Measurements from ENCODE around the gene TRAF3IP1.

The TRAF3IP1 gene

GRCh38 chr2:238382381-238382781, 62.1 kb downstream of the TRAF3IP1 start:
- TF ChIP-seq, protein P1, sequence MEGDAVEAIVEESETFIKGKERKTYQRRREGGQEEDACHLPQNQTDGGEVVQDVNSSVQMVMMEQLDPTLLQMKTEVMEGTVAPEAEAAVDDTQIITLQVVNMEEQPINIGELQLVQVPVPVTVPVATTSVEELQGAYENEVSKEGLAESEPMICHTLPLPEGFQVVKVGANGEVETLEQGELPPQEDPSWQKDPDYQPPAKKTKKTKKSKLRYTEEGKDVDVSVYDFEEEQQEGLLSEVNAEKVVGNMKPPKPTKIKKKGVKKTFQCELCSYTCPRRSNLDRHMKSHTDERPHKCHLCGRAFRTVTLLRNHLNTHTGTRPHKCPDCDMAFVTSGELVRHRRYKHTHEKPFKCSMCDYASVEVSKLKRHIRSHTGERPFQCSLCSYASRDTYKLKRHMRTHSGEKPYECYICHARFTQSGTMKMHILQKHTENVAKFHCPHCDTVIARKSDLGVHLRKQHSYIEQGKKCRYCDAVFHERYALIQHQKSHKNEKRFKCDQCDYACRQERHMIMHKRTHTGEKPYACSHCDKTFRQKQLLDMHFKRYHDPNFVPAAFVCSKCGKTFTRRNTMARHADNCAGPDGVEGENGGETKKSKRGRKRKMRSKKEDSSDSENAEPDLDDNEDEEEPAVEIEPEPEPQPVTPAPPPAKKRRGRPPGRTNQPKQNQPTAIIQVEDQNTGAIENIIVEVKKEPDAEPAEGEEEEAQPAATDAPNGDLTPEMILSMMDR (IDR thresholded peaks at IDR 0.05; ENCODE audit: borderline replicate concordance, insufficient read depth, low read depth, low read length) = no peak
- H3K4me3 ChIP-seq (ENCODE audit: low read depth, low read length) = no peak overlapping the region

DNA sequence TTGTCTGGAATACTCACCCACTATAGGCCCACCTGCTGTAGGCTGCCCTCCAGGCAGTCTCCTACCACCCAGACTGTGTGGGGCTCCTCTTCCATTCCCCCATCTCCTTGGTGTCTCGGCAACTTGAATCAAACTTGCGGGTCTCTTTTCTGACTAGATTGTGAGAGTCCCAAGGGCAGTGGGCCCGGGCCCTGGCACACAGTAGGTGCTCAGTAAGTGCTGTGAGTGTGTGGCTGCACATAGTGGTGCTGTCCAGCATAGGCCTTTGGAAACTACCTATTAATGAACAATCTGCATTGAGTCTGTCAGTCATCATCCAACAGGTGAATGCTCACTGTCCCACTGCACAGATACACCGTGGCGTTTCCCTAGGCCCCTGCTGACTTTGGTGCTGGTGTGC, 62.8 kb downstream of the TRAF3IP1 start:
- TF ChIP-seq, protein P1 (IDR thresholded peaks at IDR 0.05; ENCODE audit: borderline replicate concordance, insufficient read depth, low read depth, low read length) = no peak

DNA sequence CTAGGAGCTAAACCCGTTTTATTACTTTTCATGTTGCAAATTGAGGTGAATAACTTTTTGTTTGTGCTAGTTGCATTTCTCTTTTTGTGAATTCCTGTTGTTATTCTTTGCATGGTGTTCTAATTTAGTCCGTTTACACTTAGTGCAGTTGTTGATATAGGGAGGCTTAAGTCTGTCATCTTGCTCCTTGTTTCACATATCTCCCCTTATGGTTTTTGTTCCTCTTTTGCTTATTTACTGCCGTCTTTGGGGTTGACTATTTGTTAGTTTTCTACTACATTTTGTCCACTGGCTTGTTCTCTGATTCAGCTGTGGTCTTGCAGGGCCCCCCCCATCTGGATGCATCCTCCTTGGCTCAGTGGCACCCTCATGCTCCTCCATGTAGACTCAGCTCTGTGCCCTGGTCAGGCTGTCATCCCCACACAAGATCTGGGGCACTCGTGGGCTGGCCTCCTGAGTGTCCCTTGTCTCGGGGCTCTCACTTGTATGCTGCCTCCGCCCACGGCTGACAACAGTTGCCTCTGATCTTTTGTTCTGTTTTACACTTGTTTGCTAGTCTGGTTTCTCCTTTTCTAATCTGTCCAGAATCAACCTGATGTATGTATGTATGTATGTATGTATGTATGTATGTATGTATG, 63.5 kb downstream of the TRAF3IP1 start:
- TF ChIP-seq, protein P1 (IDR thresholded peaks at IDR 0.05; ENCODE audit: borderline replicate concordance, insufficient read depth, low read depth, low read length) = no peak
- H3K4me3 ChIP-seq (ENCODE audit: low read depth, low read length) = no peak overlapping the region

More for the DNA sequence above, 62.8 kb downstream of the TRAF3IP1 start:
- no peak overlapping the region for H3K4me3 ChIP-seq (ENCODE audit: low read depth, low read length)

- H3K4me3 ChIP-seq (ENCODE audit: low read depth, low read length) = no peak overlapping the region
- TF ChIP-seq, protein P1 (IDR thresholded peaks at IDR 0.05; ENCODE audit: borderline replicate concordance, insufficient read depth, low read depth, low read length) = no peak
Measured at GRCh38 chr2:238387332-238387731, 67.0 kb downstream of the TRAF3IP1 start.

GRCh38 chr2:238388794-238389193, 68.5 kb downstream of the TRAF3IP1 start:
- no peak overlapping the region for H3K4me3 ChIP-seq (ENCODE audit: low read depth, low read length)
- TF ChIP-seq, protein P1 (IDR thresholded peaks at IDR 0.05; ENCODE audit: borderline replicate concordance, insufficient read depth, low read depth, low read length) = no peak

- H3K4me3 ChIP-seq (ENCODE audit: low read depth, low read length) = no peak overlapping the region
- TF ChIP-seq, protein P1 (IDR thresholded peaks at IDR 0.05; ENCODE audit: borderline replicate concordance, insufficient read depth, low read depth, low read length) = no peak
Measured at GRCh38 chr2:238389988-238390589, 69.8 kb downstream of the TRAF3IP1 start.

All from GM12875 (cell line).